Endothelial cell of umbilical vein (primary cell): Measurements from ENCODE around the gene SRSF1. TPM values are rescaled to one million over a fixed set of nuclear protein-coding genes. Genes with fewer than 3 reads are reported as not detected.

Source experiments
- BruUV-seq: library from RNA; stranded (reverse); fragments of 400-500 nt; replicated peaks from 2 replicates; lab custom pipeline; 2021; lab: Mats Ljungman, UMichigan
- CTCF ChIA-PET: fragments of 300-600, 350-600 bp; sonication (Branson Sonifier 250); formaldehyde crosslinking; loops from one replicate; lab custom pipeline; 2021; ENCODE audit warnings: antibody characterized with exemption, inconsistent platforms; lab: Charles Lee
- POLR2A ChIA-PET: fragments of 300-600, 350-600 bp; sonication (Branson Sonifier 250); formaldehyde crosslinking; loops from one replicate; lab custom pipeline; 2021; ENCODE audit warnings: antibody characterized with exemption, inconsistent platforms; lab: Charles Lee
- DNase-seq: peaks from one replicate; pipeline ENCODE4 v3.0.0-alpha.2; 2011; ENCODE audit warnings: low read depth, low spot score
- FAIRE-seq: peaks from 2 replicates; lab custom pipeline; 2011; peaks lifted over from hg19 to GRCh38; lab: Jason Lieb, UNC
- H2AFZ ChIP-seq: 2 replicates; pipeline ENCODE4 v1.6.0; 2012; ENCODE audit warnings: low read depth, low read length, control low read depth, inconsistent platforms
- H3K27ac ChIP-seq: 2 replicates; pipeline ENCODE4 v1.5.1; 2011; ENCODE audit warnings: low read depth, mild to moderate bottlenecking, control low read depth, low read length, moderate library complexity; ENCODE audit not compliant: insufficient read depth
- H3K27me3 ChIP-seq, 2 experiments: 2 replicates each; pipeline versions ENCODE4 v1.6.0 to v1.6.1; 2011; ENCODE audit warnings: low read length in 2 of 2, mixed read lengths in 1 of 2; ENCODE audit not compliant: control insufficient read depth in 2 of 2, insufficient read depth in 2 of 2
- H3K36me3 ChIP-seq, 2 experiments: 2 replicates in 1 of 2; 3 replicates in 1 of 2; pipeline ENCODE4 v1.5.1; 2011; ENCODE audit warnings: low read length in 2 of 2, mild to moderate bottlenecking in 1 of 2, moderate library complexity in 1 of 2; ENCODE audit not compliant: control insufficient read depth in 2 of 2, insufficient read depth in 2 of 2; ENCODE audit errors: extremely low read depth in 1 of 2
- H3K4me1 ChIP-seq: 3 replicates; pipeline ENCODE4 v1.5.1; 2011; ENCODE audit warnings: mild to moderate bottlenecking, low read length; ENCODE audit not compliant: control insufficient read depth, insufficient read depth; ENCODE audit errors: extremely low read depth
- H3K4me2 ChIP-seq: 2 replicates; pipeline ENCODE4 v1.6.1; 2011; ENCODE audit warnings: low read length, control low read depth, mixed read lengths; ENCODE audit not compliant: insufficient read depth
- H3K4me3 ChIP-seq, 3 experiments: fragments of 200-600 bp in 1 of 3; sonication (generic), shearing (Covaris generic) in 1 of 3; replicated peaks in 1 of 3; 2 replicates each; pipeline ENCODE4 v1.5.1; 2011 to 2016; ENCODE audit warnings: control low read depth in 3 of 3, low read length in 3 of 3, mild to moderate bottlenecking in 2 of 3, inconsistent platforms in 1 of 3, low read depth in 1 of 3, moderate library complexity in 1 of 3; ENCODE audit not compliant: insufficient read depth in 1 of 3
- H3K79me2 ChIP-seq: 2 replicates; pipeline ENCODE4 v1.6.0; 2012; ENCODE audit warnings: low read length, inconsistent platforms; ENCODE audit not compliant: control insufficient read depth, insufficient read depth
- H3K9ac ChIP-seq: replicated peaks from 2 replicates; pipeline ENCODE3; 2011; ENCODE audit warnings: low read length, control low read depth; ENCODE audit not compliant: insufficient read depth; ENCODE audit errors: extremely low read depth
- H3K9me1 ChIP-seq: replicated peaks from 3 replicates; pipeline ENCODE4 v1.6.0; 2011; ENCODE audit warnings: mild to moderate bottlenecking, low read length; ENCODE audit not compliant: control insufficient read depth, insufficient read depth; ENCODE audit errors: extremely low read depth
- H3K9me3 ChIP-seq: replicated peaks from 2 replicates; pipeline ENCODE4 v1.5.1; 2012; ENCODE audit warnings: low read length, inconsistent platforms; ENCODE audit not compliant: control insufficient read depth, insufficient read depth
- H4K20me1 ChIP-seq: replicated peaks from 2 replicates; pipeline ENCODE3; 2011; ENCODE audit warnings: mild to moderate bottlenecking, low read length; ENCODE audit not compliant: control insufficient read depth, insufficient read depth; ENCODE audit errors: extremely low read depth
- FOS ChIP-seq: IDR thresholded peaks from 2 replicates; pipeline ENCODE4 v1.6.1; 2011; ENCODE audit warnings: mild to moderate bottlenecking, low read length, moderate library complexity, borderline replicate concordance; ENCODE audit not compliant: insufficient read depth
- MYC ChIP-seq: IDR thresholded peaks from one replicate; pipeline ENCODE4 v1.6.1; 2011; ENCODE audit warnings: mild to moderate bottlenecking, low read depth, low read length
- POLR2A ChIP-seq: IDR thresholded peaks from 2 replicates; pipeline ENCODE4 v1.6.1; 2012; ENCODE audit warnings: low read depth, mild to moderate bottlenecking, control low read depth, low read length
- POLR2AphosphoS5 ChIP-seq: IDR thresholded peaks from 2 replicates; pipeline ENCODE4 v1.6.1; 2012; ENCODE audit warnings: low read depth, mild to moderate bottlenecking, control low read depth, low read length, moderate library complexity; ENCODE audit not compliant: insufficient read depth
- dilution Hi-C: fragments of 300-500 bp; cut with MboI; formaldehyde crosslinking; loops from one replicate; pipeline ENCODE4 v1.15.0; 2019; ENCODE audit warnings: low sequenced_read_pairs; ENCODE audit not compliant: extremely low pct_ligation_motif_present
- intact Hi-C: fragments of 100-400 bp; cut with micrococcal nuclease; formaldehyde crosslinking; loops from one replicate; pipeline ENCODE4 v1.10.0; 2022
- polyA plus RNA-seq, 4 experiments: library from polyadenylated mRNA; depleted of rRNA in 3 of 4; stranded (reverse) in 3 of 4; unstranded in 1 of 4; fragments of >200 nt; gene quantifications; 2 replicates each; pipeline versions ENCODE4 v1.2.1 to v1.2.3, GENCODE V29; 2011 to 2012; ENCODE audit warnings: missing spikeins in 1 of 4
- total RNA-seq: library from RNA; stranded (reverse); gene quantifications from 2 replicates; pipeline ENCODE4 v1.2.3, GENCODE V29; 2021
- TF ChIP-seq, protein P1 (sequence below), 2 donors: IDR thresholded peaks; 1 replicate in 1 of 2; 2 replicates in 1 of 2; pipeline ENCODE4 v1.5.1; 2011; ENCODE audit warnings: low read length in 2 of 2, mild to moderate bottlenecking in 2 of 2, moderate library complexity in 2 of 2, control low read depth in 1 of 2, inconsistent platforms in 1 of 2, low read depth in 1 of 2; ENCODE audit not compliant: insufficient read depth in 1 of 2; ENCODE audit errors: extremely low read depth in 1 of 2

SRSF1 gene
- total and polyA plus RNA-seq, 2 donors (not counting 3 experiments of a cell fraction or from before 2014, with no cell fraction given) = 133 to 316 TPM

DNA sequence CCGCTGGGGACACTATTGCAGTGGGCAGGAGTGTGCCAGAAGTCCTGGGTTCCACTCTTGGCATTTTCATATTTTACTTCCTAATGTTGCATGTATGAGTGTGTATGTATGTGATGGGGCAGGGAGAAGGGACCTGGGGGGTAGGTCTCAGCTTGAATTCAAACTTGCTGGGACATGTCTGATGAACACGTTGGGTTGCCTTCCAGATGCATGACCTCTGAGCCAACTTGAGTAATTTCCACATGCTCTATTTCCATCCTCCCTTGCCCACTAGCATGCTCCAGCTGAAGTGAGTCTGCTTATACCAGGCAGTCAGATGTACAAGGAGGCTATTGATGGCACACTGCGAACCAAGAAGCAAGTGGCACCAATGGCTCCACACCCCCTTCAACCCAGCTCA, 32.9 kb upstream of the SRSF1 start:
- BruUV-seq = no TSS peak
- TF ChIP-seq POLR2AphosphoS5 = no peak
- no peak for TF ChIP-seq FOS
- TF ChIP-seq, protein P1, sequence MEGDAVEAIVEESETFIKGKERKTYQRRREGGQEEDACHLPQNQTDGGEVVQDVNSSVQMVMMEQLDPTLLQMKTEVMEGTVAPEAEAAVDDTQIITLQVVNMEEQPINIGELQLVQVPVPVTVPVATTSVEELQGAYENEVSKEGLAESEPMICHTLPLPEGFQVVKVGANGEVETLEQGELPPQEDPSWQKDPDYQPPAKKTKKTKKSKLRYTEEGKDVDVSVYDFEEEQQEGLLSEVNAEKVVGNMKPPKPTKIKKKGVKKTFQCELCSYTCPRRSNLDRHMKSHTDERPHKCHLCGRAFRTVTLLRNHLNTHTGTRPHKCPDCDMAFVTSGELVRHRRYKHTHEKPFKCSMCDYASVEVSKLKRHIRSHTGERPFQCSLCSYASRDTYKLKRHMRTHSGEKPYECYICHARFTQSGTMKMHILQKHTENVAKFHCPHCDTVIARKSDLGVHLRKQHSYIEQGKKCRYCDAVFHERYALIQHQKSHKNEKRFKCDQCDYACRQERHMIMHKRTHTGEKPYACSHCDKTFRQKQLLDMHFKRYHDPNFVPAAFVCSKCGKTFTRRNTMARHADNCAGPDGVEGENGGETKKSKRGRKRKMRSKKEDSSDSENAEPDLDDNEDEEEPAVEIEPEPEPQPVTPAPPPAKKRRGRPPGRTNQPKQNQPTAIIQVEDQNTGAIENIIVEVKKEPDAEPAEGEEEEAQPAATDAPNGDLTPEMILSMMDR (IDR thresholded peaks at IDR 0.05; ENCODE audit: extremely low read depth in 1 of 2, insufficient read depth in 1 of 2, low read depth in 1 of 2, low read length in 2 of 2) = no peak
- no peak for TF ChIP-seq MYC
- no peak for TF ChIP-seq POLR2A
- ChIA-PET CTCF (no interaction called here), POLR2A (no interaction called here)
- no peak overlapping the region for H2AFZ ChIP-seq
- H3K4me3 ChIP-seq = no peak overlapping the region
- H3K9me3 ChIP-seq = no peaks in the 10 kb centered on the region
- H3K36me3 ChIP-seq = no peaks in the 10 kb centered on the region
- no peak for FAIRE-seq
- H3K9ac ChIP-seq = no peak overlapping the region
- intact Hi-C loops (no loop called here), dilution Hi-C loops (no loop called here)
- H3K27ac ChIP-seq = no peak overlapping the region
- H3K4me1 ChIP-seq = no peaks in the 10 kb centered on the region
- H3K4me2 ChIP-seq = no peak overlapping the region
- H3K9me1 ChIP-seq = no peaks in the 10 kb centered on the region
- peaks cover 7 to 14% of the 10 kb centered on the region in 2 experiments for H3K27me3 ChIP-seq
- no peak for DNase-seq
- no peaks in the 10 kb centered on the region for H3K79me2 ChIP-seq
- H4K20me1 ChIP-seq = no peaks in the 10 kb centered on the region
